Activated naive CD4-positive, alpha-beta T cell treated with anti-CD3 and anti-CD28 coated beads, Interleukin-2, amount 10 ng/mL, durations not matched to agents 5 hours and 36 hours (primary cell): ENCODE measurements around the gene MAPKAPK2. TPM values are rescaled to one million over a fixed set of nuclear protein-coding genes. Genes with fewer than 3 reads are reported as not detected.

Source experiments
- total RNA-seq, 2 experiments: library from RNA; stranded (reverse); gene quantifications; one replicate each; pipeline ENCODE4 v1.2.3, GENCODE V29; 2021

Gene MAPKAPK2
- 10 to 100 TPM; 58.5 to 60.6 TPM for total RNA-seq

GRCh38 chr1:206684478-206685333 lies at the start of gene MAPKAPK2:
TSS of gene MAPKAPK2 (plus strand) at chr1:206684905. CDS start at chr1:206685230, 325 bp downstream.

GRCh38 chr1:206635080-206635977 lies 49.4 kb upstream of the MAPKAPK2 start, which contains the start of gene DYRK3:
TSS of gene DYRK3 (plus strand) at chr1:206635536. CDS start at chr1:206635704, 168 bp downstream.

GRCh38 chr1:206770531-206771337 lies 86.0 kb downstream of the MAPKAPK2 start, which contains the start of gene IL19:
TSS of gene IL19 (plus strand) at chr1:206770773. CDS start at chr1:206836663, 65,890 bp downstream.

GRCh38 chr1:206772243-206772937 lies 87.7 kb downstream of the MAPKAPK2 start, which contains the start of gene IL10:
TSS of gene IL10 (minus strand) at chr1:206772494. CDS start at chr1:206772435, 59 bp downstream.

Other genes with a start within 250 kb of the MAPKAPK2 start
- 10 to 100 TPM; 89.0 to 95.2 TPM for gene IKBKE, start 214.4 kb upstream of the MAPKAPK2 start, total RNA-seq
- 100 to 1,000 TPM; 210 to 212 TPM for gene RASSF5, start 177.4 kb upstream of the MAPKAPK2 start, total RNA-seq
- 10 to 100 TPM; 50.3 to 53.1 TPM for gene EIF2D, start 72.4 kb upstream of the MAPKAPK2 start, total RNA-seq
- 1 to 10 TPM; 2.6 to 3.1 TPM for gene DYRK3, start 49.4 kb upstream of the MAPKAPK2 start, total RNA-seq
- not detected for gene IL19, start 85.9 kb downstream of the MAPKAPK2 start, total RNA-seq
- gene IL10, start 87.6 kb downstream of the MAPKAPK2 start, total RNA-seq, result not detected
- gene IL20, start 180.7 kb downstream of the MAPKAPK2 start, total RNA-seq, result not detected
- under 1 TPM; 0.33 to 0.60 TPM for gene IL24, start 212.5 kb downstream of the MAPKAPK2 start, total RNA-seq
- 100 to 1,000 TPM; 221 to 226 TPM for gene FCMR, start 237.0 kb downstream of the MAPKAPK2 start, total RNA-seq